OCI-LY1 (cell line): Measurements from ENCODE around the gene STX8.

Source experiments
- EZH2 ChIP-seq: fragments of 200-600 bp; sonication (generic), shearing (Covaris generic); IDR thresholded peaks from 2 replicates; pipeline ENCODE4 v1.8.0; 2017; ENCODE audit warnings: borderline replicate concordance, mixed run types, mild to moderate bottlenecking, antibody characterized with exemption, low read length, moderate library complexity, mixed read lengths
- TF ChIP-seq, protein P1 (sequence below): fragments of 200-600 bp; sonication (generic), shearing (Covaris generic); IDR thresholded peaks from 2 replicates; pipeline ENCODE4 v1.5.1; 2017; ENCODE audit warnings: mild to moderate bottlenecking, antibody characterized with exemption, low read length, moderate library complexity, mixed read lengths

DNA sequence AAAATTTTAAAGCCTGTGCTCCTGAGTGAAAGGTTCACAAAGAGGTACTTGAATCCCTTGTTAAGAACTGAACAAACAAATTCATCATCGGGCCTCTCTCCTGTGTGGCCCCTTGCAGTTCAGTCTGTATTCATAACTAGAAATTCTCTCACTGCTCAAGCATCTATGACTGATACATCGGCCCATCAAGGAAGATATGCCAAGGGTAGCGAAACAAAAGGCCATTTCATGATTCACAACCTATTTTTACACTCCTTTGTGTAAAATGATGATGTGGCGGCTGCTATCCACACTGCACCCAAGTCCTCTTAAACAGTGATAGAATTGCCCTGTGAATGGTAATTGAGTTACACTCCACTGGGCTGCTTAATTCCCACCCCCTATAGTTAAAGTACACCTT, 204.6 kb downstream of the STX8 start:
- TF ChIP-seq, protein P1, sequence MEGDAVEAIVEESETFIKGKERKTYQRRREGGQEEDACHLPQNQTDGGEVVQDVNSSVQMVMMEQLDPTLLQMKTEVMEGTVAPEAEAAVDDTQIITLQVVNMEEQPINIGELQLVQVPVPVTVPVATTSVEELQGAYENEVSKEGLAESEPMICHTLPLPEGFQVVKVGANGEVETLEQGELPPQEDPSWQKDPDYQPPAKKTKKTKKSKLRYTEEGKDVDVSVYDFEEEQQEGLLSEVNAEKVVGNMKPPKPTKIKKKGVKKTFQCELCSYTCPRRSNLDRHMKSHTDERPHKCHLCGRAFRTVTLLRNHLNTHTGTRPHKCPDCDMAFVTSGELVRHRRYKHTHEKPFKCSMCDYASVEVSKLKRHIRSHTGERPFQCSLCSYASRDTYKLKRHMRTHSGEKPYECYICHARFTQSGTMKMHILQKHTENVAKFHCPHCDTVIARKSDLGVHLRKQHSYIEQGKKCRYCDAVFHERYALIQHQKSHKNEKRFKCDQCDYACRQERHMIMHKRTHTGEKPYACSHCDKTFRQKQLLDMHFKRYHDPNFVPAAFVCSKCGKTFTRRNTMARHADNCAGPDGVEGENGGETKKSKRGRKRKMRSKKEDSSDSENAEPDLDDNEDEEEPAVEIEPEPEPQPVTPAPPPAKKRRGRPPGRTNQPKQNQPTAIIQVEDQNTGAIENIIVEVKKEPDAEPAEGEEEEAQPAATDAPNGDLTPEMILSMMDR = no peak
- no peak for TF ChIP-seq EZH2
